Measurements from ENCODE around the gene CACHD1.
"Not testable (repeated sequence)": the region's sequence is repeated elsewhere in the genome, so short reads cannot be mapped to it uniquely, and the experiment has no call there.

The CACHD1 gene

DNA sequence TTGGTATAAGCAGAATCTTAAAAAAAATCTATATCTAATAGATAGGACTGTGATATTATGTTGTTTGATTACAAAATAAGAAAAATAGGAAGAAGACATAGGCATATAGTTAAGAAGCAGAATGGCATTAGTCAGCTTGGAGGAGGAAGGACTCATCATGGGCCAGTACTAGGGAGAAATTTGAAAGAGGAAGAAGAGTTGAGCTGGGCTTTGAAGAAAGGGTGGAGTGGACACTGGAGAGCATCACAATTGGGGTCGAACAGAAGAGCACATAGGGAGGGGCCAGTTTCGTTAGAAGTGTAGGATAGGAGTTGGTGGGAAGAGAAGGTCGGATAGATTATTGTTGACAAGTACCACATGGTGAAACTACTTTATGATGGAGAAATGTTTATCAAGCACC, 129.3 kb downstream of the CACHD1 start:
- FAIRE-seq, result no peak

DNA sequence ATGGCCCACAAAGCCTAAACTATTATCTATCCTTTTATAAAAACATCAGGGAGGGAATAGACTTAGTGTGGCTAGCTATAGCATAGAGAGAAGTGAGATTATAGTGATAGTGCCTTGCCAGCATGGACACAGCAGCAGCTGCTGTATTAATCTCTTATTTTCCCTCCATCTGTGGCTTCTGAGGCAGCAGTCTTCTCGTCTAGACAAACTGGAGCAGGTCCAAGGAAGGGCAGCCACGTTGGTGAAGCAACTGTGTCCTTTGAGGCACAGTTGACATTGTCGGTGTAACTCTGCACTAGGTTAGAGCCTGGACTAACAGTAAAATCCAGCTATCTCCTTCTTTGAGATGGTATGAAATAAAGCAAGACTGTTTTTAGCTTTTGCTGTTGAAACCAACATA, 131.3 kb downstream of the CACHD1 start:
- FAIRE-seq, result no peak

DNA sequence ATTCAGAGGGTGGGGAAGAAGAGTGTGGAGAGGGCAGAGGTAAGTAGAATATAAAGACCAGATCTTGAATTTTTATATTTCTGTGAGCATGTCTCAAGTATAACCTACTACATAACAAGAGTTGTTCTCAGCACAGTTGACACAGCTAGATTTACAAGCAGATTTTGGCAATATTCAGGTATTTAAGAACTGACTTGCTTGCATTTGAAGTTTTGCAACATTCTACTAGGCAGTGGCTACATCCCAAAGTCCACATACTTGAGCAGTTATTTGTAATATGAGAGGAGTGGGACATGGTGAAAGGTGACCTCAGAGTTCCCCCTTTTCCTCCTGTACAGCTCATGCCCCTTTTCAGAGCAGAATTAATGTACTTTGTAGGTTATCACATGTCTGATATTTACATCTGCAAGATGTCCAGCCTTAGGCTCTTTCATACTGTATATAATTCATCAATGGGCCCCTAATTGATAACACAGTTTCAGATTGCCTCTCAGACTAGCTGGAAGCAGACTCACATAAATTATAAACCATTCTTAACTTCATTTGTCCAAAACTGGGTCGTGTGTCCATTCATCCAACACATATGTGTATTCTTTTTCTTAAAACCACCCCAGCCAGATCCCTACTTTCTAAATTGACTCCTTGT, 138.2 kb downstream of the CACHD1 start:
- no peak for FAIRE-seq

DNA sequence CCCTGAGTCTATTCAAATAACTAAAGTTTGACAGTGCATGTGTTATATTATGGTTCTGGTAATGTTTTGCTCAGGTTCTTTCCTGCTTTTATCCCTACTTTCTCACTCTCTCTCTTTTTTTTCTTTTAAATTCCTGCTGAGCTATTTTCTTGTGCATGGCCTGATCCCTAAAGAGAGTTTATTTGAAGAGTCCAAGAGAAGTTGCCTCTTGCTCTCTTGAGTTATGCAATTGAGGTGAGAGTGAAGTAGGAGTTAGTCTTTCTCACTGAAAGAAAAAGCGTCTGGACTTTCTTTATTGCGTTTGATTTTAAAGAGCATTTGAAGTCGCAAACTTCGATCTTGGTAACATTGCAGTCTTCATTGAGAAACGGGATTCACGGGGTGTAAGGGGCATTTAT, 138.7 kb downstream of the CACHD1 start:
- no peak for FAIRE-seq

DNA sequence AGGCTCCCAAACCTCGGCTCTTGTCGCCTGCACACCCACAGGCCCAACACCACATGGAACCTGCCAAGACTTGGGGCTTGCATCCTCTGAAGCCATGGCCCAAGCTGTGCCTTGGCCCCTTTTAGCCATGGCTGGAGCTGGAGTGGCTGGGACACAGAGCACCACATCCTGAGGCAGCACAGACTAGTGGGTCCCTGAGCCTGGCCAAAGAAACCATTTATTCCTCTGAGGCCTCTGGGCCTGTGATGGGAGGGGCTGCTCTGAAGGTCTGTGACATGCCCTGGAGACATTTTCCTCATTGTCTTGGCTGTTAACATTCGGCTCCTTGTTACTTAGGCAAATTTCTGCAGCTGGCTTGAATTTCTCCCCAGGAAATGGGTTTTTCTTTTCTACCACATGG, 141.0 kb downstream of the CACHD1 start:
- FAIRE-seq, result not testable (repeated sequence)

DNA sequence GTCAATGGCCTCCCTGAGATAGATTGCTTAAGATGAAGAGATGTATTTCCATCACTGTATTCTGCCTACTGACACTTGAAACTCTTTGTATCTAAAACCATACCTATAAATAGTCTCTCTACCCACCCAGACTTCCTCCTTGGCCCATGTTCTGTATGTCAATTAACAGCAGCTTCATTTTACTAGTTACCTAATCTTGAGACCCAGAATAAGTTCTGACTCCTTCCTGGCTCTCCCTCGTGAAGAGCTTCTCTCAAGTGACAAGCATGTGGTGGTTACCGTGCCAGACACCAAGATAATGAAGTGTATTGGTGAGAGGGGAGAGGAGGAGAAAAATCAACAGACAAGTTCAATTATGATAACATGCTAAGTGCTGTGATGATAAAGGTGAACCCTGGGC, 146.1 kb downstream of the CACHD1 start:
- FAIRE-seq, result no peak

DNA sequence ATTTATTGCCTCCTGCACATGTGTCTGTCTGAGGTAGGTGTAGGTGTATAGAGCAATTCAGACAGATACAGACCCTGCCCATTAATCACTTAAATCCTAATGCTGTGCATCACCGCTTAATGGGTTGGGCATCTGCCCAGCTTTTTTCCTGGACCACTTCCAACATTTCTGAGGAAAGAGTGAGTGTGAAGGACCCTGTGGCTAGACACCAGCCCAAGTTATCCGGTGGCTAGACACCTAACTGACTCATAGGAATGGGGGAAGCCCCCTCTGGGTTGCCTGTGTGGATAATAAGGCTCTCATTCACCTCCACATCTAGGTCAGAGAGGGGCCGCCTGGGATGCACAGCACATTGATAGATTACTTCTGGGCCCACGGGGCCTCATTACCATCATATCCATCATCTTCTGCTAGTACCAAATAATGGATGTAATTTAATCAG, 153.8 kb downstream of the CACHD1 start:
- no peak for FAIRE-seq

DNA sequence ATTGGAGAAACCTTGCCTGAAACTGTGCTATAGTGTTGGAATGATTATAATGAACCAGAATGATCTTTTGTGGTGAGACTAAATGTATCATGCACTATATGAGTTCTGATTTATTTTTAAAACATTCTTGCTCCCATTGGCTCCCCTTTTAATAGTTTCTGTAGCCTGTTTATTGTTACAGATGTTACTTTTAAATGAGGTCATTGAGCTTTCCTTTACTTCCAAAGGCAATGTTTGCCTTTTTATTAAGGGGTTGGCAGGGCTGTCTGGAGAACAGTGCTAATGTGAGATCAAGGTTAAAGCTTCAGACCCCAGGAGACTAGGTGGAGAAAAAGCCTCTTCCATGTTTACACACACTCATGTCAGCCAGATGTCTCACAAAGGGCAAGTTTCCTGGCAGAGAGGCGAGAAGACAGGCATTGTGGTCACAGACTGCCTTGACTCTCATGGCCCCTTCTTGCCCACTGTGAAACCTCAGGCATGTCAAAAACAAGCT, 154.3 kb downstream of the CACHD1 start:
- FAIRE-seq, result no peak

DNA sequence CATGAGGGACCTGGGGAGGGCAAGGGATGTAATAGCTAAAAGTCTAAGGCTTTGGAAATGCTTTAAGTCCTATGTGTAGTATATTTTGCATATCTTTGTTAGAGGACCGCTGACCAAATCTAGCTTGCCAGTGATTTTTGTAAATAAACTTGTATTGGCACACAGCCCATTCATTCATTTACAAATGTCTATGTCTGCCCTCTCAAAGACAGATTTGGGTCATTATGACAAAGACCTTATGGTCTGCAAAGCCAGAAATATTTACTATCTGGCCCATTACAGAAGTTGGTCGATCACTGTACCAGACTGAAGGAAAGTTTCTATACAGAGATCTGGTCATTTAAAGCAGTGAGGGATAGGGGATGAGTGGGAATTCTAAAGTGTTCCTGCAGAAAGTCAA, 154.9 kb downstream of the CACHD1 start:
- FAIRE-seq, result no peak

DNA sequence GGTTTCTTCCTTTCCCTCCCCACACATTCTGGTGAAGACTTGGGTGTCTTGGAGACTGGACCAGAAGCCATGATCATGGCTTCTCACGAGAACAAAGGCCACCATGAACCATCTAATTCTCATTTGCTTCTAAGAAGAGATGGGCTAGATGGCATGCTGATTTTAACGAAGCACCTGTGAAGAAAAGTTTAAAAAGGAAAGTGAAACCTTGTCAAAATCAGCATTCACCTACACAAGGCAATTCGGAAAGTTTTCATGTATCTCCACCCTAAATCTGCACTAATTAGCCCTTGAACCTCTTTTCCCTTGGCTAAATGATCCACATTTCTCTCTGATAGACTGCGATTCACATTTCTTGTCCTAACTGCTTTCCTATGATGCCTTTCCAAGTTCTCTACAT, 160.7 kb downstream of the CACHD1 start:
- no peak for FAIRE-seq

DNA sequence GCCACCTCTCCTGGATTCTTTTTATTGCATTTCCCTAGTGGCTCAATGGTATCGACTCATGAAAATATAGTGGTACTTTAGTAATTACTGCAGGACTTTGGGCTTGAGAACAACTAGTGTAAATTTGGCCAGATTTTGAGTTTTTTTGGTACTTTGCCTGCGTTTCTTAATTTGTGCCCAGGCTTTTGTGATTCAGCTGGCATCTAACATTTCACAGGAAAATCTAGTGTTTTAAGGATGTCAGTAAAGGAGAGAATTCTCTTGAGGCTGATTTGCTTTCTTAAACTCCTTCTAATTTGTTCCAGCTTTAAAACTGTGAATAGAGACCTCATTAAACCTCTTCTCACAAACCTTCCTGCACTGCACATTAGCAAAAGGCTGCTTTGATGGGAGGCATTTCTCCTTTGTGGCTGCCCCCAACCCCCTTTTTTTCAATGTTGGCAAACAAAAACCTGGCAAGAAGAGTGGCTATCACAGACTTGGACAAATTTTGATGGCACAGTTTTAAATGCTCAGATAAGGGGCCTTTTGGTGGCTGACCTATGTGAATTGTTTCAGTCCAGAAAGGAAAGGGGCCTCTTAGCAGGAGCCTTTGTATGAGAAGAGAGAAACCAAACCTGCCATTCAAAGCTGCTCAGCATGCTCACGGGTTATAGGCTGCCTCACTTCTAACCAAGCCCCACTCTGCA, 161.6 kb downstream of the CACHD1 start:
- FAIRE-seq, result no peak

DNA sequence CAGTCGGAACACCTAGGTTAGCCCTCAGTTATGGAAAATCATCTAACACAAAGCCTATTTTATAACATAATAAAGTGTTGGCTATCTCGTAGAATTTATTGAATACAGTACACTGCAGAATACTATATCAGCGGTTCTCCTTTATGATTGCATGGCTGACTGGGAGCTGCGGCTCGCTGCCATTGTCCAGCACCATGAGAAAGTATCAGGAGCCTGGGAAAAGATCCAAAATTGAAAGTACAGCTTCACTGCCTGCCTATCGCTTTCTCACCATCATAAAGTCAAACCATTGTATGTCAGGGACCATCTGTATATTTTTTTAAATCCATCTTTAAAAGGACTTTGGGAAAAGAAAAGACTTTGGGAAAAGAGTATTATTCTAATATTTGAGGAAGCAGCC, 163.0 kb downstream of the CACHD1 start:
- no peak for FAIRE-seq

DNA sequence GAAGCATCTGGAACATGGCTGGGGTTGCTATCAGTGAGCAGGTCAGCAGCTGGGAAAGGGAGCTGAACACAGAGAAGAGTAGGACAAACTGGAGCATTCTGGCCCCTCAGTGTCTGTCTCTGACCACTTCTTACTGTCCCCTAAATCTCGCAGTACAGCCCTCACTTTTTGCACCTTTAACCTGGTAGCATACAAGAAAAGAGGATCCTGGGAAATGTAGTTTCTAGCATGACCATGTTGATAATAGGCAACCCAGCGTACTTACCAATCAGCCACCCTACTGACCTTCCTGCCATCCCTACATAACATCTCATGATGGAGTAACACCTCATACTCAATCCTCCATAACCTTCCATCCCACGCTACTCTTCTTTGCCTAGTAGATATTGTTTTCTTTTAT, 175.8 kb downstream of the CACHD1 start:
- no peak for FAIRE-seq

DNA sequence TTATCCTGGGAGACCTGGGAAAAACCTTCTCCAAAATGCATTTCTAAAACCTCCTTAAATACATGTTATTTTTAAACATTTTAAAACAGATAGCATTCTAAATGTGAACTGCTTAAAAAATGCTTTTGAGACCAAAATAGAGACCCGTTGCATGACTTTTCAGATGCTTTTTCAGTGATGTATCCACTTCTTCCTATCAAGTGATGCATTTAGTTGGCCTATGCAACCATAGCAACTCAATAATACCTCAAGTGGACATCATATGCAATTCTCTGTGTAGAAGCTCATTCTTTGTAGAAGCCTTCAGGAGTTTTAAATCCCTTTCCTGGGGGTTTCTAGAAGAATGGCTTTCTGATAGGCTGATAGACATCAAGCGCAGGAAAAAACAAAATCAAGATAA, 180.5 kb downstream of the CACHD1 start:
- FAIRE-seq, result no peak

DNA sequence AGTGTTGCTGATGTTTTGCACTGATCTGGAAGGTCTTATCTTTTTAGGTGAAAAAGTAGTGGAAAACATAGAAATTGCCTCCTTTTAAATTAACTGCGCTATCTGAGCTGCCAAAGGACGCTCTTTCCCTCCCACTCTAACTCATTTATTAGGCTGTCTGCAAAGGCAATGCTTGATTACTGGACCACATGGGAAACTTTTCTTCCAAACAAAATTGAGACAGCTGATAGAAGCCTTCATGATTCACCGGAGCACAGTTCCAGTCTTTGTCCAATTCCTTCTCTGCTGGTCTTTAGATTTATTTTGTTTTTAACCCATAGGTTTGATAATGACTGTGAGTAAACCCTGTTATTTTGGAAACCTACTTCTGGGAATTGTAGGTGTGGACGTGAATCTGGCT, 181.9 kb downstream of the CACHD1 start:
- FAIRE-seq, result no peak

DNA sequence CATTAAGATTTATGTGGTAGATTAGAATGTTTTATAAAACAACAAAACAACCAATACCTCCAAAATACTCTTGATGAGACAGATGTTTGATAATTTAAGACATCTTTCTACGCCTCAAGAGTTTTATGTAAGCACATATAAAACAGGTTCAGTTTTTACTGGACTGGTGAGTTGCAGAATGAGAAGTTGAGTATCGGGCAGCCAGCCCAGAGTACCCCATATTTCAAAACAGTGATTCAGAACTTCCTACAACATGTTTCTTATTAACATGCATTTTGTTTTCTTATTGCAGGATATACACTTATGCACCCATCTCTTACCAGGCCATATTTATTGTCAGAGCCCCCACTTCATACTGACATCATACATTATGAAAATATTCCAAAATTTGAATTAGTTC, 183.5 kb downstream of the CACHD1 start:
- no peak for FAIRE-seq

DNA sequence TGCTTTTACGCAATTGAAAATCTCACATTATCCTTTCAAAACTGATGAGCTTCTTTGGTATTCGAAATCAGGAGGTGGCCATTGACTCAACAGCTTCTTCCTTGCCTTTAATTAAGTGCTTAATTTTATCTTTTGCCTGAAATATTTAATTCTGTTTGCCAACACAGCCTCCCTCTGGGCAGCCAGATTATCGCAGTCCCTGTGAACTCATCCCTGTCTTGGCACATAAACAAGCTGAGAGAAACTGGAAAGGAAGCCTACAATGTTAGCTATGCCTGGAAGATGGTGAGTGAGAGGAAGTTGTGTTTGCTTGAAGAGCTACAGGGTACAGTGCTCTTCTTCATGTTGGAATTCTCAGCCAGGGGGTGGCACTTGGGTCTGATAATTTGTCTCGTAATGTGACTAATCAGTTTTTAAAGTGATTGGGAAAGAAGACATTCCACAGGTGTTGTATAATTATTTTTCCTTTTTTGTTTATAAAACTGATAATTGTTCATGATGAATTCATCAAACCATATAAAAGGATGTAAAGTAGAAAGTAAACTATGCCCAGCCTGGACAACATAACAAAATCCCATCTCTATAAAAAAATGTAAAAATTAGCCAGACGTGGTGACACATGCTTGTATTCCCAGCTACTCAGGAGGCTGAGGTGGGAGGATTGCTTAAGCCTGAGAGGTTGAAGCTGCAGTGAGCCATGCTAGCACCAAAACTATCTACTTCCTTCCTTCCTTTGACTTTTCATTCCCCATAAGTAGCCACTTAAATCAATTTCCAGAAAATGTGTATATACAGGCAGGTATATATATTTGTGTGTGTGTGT, 184.8 kb downstream of the CACHD1 start:
- FAIRE-seq, result no peak

DNA sequence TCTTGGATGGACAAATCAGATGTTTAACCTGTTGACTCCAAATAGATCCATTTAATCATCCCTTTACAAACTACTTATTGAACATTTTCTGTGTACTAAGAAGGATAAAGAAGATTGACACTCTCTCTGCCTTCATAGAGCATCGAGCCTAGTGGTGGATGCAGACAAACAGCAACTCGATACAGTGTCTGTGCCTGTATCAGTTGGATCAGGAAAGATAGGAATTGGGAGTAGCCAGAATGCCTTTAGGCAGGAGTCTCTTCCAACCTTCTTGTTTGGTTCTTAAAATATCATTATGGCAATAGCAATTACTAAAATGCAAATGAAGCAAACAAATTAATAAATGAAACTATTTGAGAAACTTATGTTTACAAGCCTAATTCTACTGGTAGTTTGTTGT, 185.9 kb downstream of the CACHD1 start:
- FAIRE-seq, result no peak

DNA sequence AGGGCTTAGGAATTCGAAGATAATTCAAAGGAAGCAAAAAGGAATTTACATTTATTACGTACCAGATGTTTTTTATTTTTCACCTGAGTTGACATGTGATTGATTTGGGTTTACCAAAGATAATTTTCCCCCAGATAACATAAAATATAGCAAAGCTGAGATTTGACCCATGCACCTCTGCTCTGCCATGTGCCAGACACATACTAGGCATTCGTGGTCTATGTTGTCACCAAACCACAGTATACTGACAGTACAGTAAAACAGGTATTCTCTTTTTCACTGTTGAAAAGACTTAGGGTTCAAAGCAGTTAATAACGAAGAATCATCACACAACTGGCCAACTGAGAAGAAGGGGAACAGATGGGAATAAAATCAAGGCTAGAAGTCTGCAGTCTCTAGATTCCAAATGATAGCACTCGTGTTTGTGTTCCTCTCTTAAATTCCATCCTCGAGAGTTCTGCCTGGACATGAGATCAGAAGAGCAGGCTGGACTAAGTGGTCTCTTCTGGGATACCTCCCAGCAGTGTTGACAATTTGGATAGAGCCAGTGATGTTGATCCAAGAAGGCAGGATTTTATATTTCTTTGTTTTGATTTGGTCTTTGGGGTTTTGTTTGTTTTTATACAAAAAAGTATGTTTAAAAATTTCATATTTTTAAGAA, 189.7 kb downstream of the CACHD1 start:
- no peak for FAIRE-seq

DNA sequence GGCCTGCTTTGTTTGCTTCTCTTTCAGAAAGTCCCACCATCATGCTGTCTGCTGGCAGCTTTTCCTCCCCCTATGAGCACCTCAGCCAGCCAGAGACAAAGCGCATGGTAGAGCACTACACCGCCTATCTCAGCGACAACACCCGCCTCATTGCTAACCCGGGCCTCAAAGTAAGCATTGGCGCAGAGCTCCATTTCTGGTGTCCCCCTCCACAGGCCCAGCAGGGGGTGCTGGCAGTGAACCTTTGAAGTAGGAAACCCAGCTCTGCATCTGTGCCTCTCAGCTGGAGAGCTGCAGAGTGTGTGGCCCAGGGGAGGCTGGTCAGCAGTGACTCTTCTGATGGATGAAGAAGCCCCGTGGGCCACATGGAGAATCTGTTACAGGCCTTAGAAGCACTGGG, 193.7 kb downstream of the CACHD1 start:
- no peak for FAIRE-seq

DNA sequence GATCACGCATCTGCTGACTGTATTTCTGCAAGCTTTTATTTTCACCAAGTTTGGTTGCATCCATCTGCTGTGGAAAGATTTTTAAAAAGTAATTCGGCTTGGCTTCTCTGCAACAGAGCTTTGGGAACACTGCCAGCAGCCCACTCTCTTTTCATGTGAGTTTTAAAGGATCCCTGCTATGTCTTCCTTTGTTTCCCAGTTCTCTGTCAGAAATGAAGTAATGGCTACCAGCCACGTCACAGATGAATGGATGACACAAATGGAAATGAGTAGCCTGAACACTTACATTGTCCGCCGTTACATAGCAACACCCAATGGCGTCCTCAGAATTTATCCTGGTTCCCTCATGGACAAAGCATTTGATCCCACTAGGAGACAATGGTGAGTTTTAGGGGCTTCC, 194.4 kb downstream of the CACHD1 start:
- no peak for FAIRE-seq

DNA sequence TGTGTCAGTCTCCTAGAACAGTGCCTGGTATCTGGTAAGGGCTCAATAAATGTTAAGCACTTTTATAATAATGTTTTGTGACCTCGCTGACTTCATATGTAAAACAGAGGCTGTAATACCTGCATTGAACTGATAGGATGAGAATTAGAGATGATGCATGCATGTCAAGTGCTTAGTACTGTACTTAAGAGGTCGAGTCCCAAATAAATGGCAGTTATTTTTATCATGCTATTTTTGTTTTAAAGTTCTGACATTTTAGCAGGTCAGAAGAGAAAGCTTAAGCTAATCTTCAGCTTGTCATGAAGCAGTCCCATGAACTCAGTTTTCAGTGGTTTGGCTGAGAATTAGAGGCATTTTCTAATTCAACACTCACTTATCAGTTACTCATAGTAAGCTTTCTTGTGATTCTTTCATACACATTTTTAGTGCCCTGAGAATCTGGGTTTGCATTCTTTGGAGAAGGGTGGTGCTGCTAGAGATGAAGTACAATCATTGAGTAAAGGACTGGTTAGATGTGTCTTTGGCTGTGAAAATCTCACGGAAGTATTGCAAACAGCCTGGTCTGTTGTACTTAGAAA, 199.3 kb downstream of the CACHD1 start:
- no peak for FAIRE-seq
